NCI-H748 (cell line): ENCODE results near the gene SLC25A39.
"Not testable (repeated sequence)": the region's sequence is repeated elsewhere in the genome, so short reads cannot be mapped to it uniquely, and the experiment has no call there.

ENCODE experiments used
- DNase-seq: peaks from one replicate; lab custom pipeline; 2025; ENCODE audit not compliant: unreplicated experiment; lab: John Stamatoyannopoulos, UW

Gene SLC25A39

GRCh38 chr17:44335968-44336367 is 11.3 kb upstream of the SLC25A39 start:
- no peak for DNase-seq

- DNase-seq: no peak
Measured at GRCh38 chr17:44335564-44335963, 10.9 kb upstream of the SLC25A39 start.

GRCh38 chr17:44334727-44335126 is 10.1 kb upstream of the SLC25A39 start:
- no peak for DNase-seq

- DNase-seq: no peak
Measured at GRCh38 chr17:44334315-44334714, 9.7 kb upstream of the SLC25A39 start.

- DNase-seq: no peak
Measured at GRCh38 chr17:44333371-44333770, 8.7 kb upstream of the SLC25A39 start.

GRCh38 chr17:44331249-44331760 is 6.7 kb upstream of the SLC25A39 start:
- peak; percentile 87 for DNase-seq

- DNase-seq: not testable (repeated sequence)
Measured at GRCh38 chr17:44330263-44330662, 5.6 kb upstream of the SLC25A39 start.

- DNase-seq: not testable (repeated sequence)
Measured at GRCh38 chr17:44329516-44329915, 4.9 kb upstream of the SLC25A39 start.

GRCh38 chr17:44327715-44328449 is 3.3 kb upstream of the SLC25A39 start:
- no peak for DNase-seq

GRCh38 chr17:44326861-44327444 is 2.3 kb upstream of the SLC25A39 start:
- peak; percentile 98 for DNase-seq

GRCh38 chr17:44324092-44324570 is 492 bp downstream of the SLC25A39 start:
- DNase-seq: peak; percentile 50

- DNase-seq: no peak
Measured at GRCh38 chr17:44323359-44324091, 1.1 kb downstream of the SLC25A39 start.

GRCh38 chr17:44322236-44322895 is 2.3 kb downstream of the SLC25A39 start:
- DNase-seq: no peak

- no peak for DNase-seq
Measured at GRCh38 chr17:44321246-44322120, 3.1 kb downstream of the SLC25A39 start.

GRCh38 chr17:44320066-44320465 is 4.6 kb downstream of the SLC25A39 start:
- DNase-seq: no peak

- no peak for DNase-seq
Measured at GRCh38 chr17:44318077-44318892, 6.3 kb downstream of the SLC25A39 start.

GRCh38 chr17:44317545-44317944 is 7.1 kb downstream of the SLC25A39 start:
- DNase-seq: no peak

- no peak for DNase-seq
Measured at GRCh38 chr17:44315760-44316731, 8.6 kb downstream of the SLC25A39 start.
